Vagina (tissue), 2 donors: ENCODE results near the gene MBD6. TPM values are rescaled to one million over a fixed set of nuclear protein-coding genes. Genes with fewer than 3 reads are reported as not detected.

Experiments
- DNase-seq, 2 donors: peaks; one replicate each; pipeline ENCODE4 v3.0.0-alpha.2; 2017; ENCODE audit errors: extremely low spot score in 2 of 2
- H3K27ac ChIP-seq: fragments of 200-600 bp; sonication (generic); one replicate; pipeline ENCODE4 v1.5.1; 2019
- H3K27me3 ChIP-seq: fragments of 200-600 bp; sonication (generic); one replicate; pipeline ENCODE4 v1.5.1; 2019
- H3K36me3 ChIP-seq, 2 donors: fragments of 200-600 bp; sonication (generic); one replicate each; pipeline ENCODE4 v1.5.1; 2017 to 2019
- H3K4me1 ChIP-seq: fragments of 200-600 bp; sonication (generic); one replicate; pipeline ENCODE4 v1.5.1; 2019
- H3K4me3 ChIP-seq, 2 donors: fragments of 200-600 bp; sonication (generic); 1 replicate in 1 of 2; 2 replicates in 1 of 2; pipeline ENCODE4 v1.5.1; 2016 to 2019
- H3K9me3 ChIP-seq: fragments of 200-600 bp; sonication (generic); one replicate; pipeline ENCODE4 v1.5.1; 2019
- CTCF ChIP-seq, 3 experiments: fragments of 450-650 bp in 2 of 3; fragments of 200-600 bp in 1 of 3; sonication (generic) in 1 of 3; IDR thresholded peaks; one replicate each; pipeline ENCODE4 v1.5.1; 2017 to 2019; ENCODE audit warnings: antibody characterized with exemption in 3 of 3, mild to moderate bottlenecking in 2 of 3, moderate library complexity in 2 of 3
- POLR2A ChIP-seq, 2 donors: fragments of 450-650 bp; IDR thresholded peaks; one replicate each; pipeline ENCODE4 v1.6.1; 2017; ENCODE audit warnings: antibody characterized with exemption in 2 of 2, mild to moderate bottlenecking in 2 of 2, moderate library complexity in 2 of 2
- POLR2AphosphoS5 ChIP-seq, 2 donors: sonication (generic); formaldehyde crosslinking; IDR thresholded peaks; one replicate each; pipeline ENCODE4 v1.9.0; 2017; ENCODE audit warnings: antibody characterized with exemption in 2 of 2, mild to moderate bottlenecking in 2 of 2, low read depth in 1 of 2; ENCODE audit not compliant: insufficient read depth in 1 of 2
- intact Hi-C: fragments of 100-400 bp; cut with DNase I; formaldehyde crosslinking; loops from one replicate; pipeline ENCODE4 v1.15.1; 2023
- total RNA-seq: library from RNA; depleted of rRNA; stranded (reverse); fragments of >200 nt; gene quantifications from one replicate; pipeline ENCODE4 v1.2.3, GENCODE V29; 2016

The MBD6 gene
- total RNA-seq, 1 donor from 2014 or later = 26.8 TPM

GRCh38 chr12:57539134-57539768, 16.6 kb downstream of the MBD6 start:
- H3K9me3 ChIP-seq = no peaks in the 10 kb centered on the region
- H3K27ac ChIP-seq = no peak overlapping the region
- H3K36me3 ChIP-seq = peaks cover 0 to 43% of the 10 kb centered on the region in 2 donors
- no peak for DNase-seq
- intact Hi-C loops = no loop called here
- no peak overlapping the region for H3K4me3 ChIP-seq
- H3K4me1 ChIP-seq = peaks cover 7% of the 10 kb centered on the region
- H3K27me3 ChIP-seq = no peaks in the 10 kb centered on the region
- TF ChIP-seq POLR2A (IDR thresholded peaks at IDR 0.05) (no peak), POLR2AphosphoS5 (IDR thresholded peaks at IDR 0.05; ENCODE audit: insufficient read depth in 1 of 2, low read depth in 1 of 2) (no peak), CTCF (IDR thresholded peaks at IDR 0.05) (no peak)

GRCh38 chr12:57541001-57541400, 18.4 kb downstream of the MBD6 start:
- H3K4me1 ChIP-seq = peaks cover 24% of the 10 kb centered on the region
- no peaks in the 10 kb centered on the region for H3K9me3 ChIP-seq
- no peak for TF ChIP-seq CTCF (IDR thresholded peaks at IDR 0.05)
- no peak for TF ChIP-seq POLR2A (IDR thresholded peaks at IDR 0.05)
- no peak for TF ChIP-seq POLR2AphosphoS5 (IDR thresholded peaks at IDR 0.05; ENCODE audit: insufficient read depth in 1 of 2, low read depth in 1 of 2)
- H3K27me3 ChIP-seq = no peaks in the 10 kb centered on the region
- peaks cover 0 to 29% of the 10 kb centered on the region in 2 donors for H3K36me3 ChIP-seq
- H3K4me3 ChIP-seq = no peak overlapping the region
- H3K27ac ChIP-seq = no peak overlapping the region
- DNase-seq = no peak
- intact Hi-C loops = no loop called here

GRCh38 chr12:57541717-57542116, 19.1 kb downstream of the MBD6 start:
- no peak for TF ChIP-seq CTCF (IDR thresholded peaks at IDR 0.05)
- H3K36me3 ChIP-seq = peaks cover 0 to 29% of the 10 kb centered on the region in 2 donors
- H3K4me3 ChIP-seq = no peak overlapping the region
- intact Hi-C loops = no loop called here
- no peak overlapping the region for H3K27ac ChIP-seq
- no peak for DNase-seq
- H3K27me3 ChIP-seq = no peaks in the 10 kb centered on the region
- peaks cover 28% of the 10 kb centered on the region for H3K4me1 ChIP-seq
- H3K9me3 ChIP-seq = no peaks in the 10 kb centered on the region

GRCh38 chr12:57543581-57543980, 21.0 kb downstream of the MBD6 start:
- Histone ChIP-seq H3K27me3 (no peaks in the 10 kb centered on the region), H3K27ac (no peak overlapping the region), H3K36me3 (peaks cover 0 to 18% of the 10 kb centered on the region in 2 donors), H3K4me3 (no peak overlapping the region), H3K9me3 (no peaks in the 10 kb centered on the region), H3K4me1 (peaks cover 28% of the 10 kb centered on the region)
- intact Hi-C loops = no loop called here
- TF ChIP-seq POLR2AphosphoS5 (IDR thresholded peaks at IDR 0.05; ENCODE audit: insufficient read depth in 1 of 2, low read depth in 1 of 2) (no peak), POLR2A (IDR thresholded peaks at IDR 0.05) (no peak), CTCF (IDR thresholded peaks at IDR 0.05) (no peak)
- no peak for DNase-seq

- H3K4me1 ChIP-seq = peaks cover 41% of the 10 kb centered on the region
- no peak for TF ChIP-seq POLR2AphosphoS5 (IDR thresholded peaks at IDR 0.05; ENCODE audit: insufficient read depth in 1 of 2, low read depth in 1 of 2)
- TF ChIP-seq POLR2A (IDR thresholded peaks at IDR 0.05) = no peak
- TF ChIP-seq CTCF (IDR thresholded peaks at IDR 0.05) = no peak
- intact Hi-C loops = no loop called here
- no peak for DNase-seq
- H3K27ac ChIP-seq = peak overlapping the region; percentile 94
- H3K27me3 ChIP-seq = no peaks in the 10 kb centered on the region
- H3K4me3 ChIP-seq = peak overlapping the region; percentile 90 to 91
- H3K36me3 ChIP-seq = peaks cover 0 to 11% of the 10 kb centered on the region in 2 donors
- no peaks in the 10 kb centered on the region for H3K9me3 ChIP-seq
Measured at GRCh38 chr12:57545809-57546437, 23.3 kb downstream of the MBD6 start.
